ENCODE results near the gene ANKDD1A.

Gene ANKDD1A

DNA sequence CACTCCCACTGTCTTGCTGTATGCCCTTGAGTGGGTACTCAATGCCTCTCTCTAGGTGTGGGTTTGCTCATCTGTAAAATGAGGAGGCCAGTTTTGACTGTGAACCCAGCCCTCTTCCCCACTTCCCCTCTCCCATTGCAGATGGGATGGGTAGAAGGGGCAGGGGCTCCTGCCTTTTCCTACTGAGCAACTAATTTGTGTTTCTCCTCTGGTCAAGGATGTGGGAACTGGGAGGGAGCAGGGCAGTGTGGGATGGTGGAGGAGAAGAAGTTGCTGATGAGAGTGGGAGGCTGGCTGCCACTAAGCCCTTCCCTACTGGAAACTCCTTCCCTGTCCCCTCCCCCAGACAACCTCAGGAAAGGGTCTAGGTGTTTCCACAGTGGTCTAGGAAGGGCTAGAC, 20.1 kb upstream of the ANKDD1A start:
- Histone ChIP-seq H3K27me3 (ENCODE audit: low read length) (no peaks in the 10 kb centered on the region), H3K4me3 (ENCODE audit: insufficient read depth, low read length, poor library complexity, severe bottlenecking) (no peak overlapping the region), H3K9me3 (ENCODE audit: insufficient read depth, low read length) (no peaks in the 10 kb centered on the region), H3K27ac (ENCODE audit: low read depth, low read length) (no peak overlapping the region), H3K79me2 (ENCODE audit: insufficient read depth, low read length) (no peaks in the 10 kb centered on the region), H2AFZ (ENCODE audit: low read depth, low read length, severe bottlenecking) (no peak overlapping the region), H3K36me3 (ENCODE audit: low read length) (no peaks in the 10 kb centered on the region), H3K9ac (ENCODE audit: low read length) (no peak overlapping the region), H3F3A (ENCODE audit: insufficient read depth) (peaks cover 37% of the 10 kb centered on the region), H3K4me2 (ENCODE audit: low read depth, low read length, poor library complexity, severe bottlenecking) (no peak overlapping the region), H4K20me1 (ENCODE audit: low read depth, low read length) (no peaks in the 10 kb centered on the region), H3K9me2 (replicated peaks; ENCODE audit: insufficient read depth, low read length) (no peaks in the 10 kb centered on the region)
- TF ChIP-seq CTCF (IDR thresholded peaks at IDR 0.05; ENCODE audit: insufficient read depth, low read length, poor library complexity, severe bottlenecking) (no peak), EZH2phosphoT487 (conservative IDR thresholded peaks at IDR 0.05; ENCODE audit: low read length) (no peak)

GRCh38 chr15:64892847-64893403, 18.8 kb upstream of the ANKDD1A start:
- Histone ChIP-seq H3K4me3 (ENCODE audit: insufficient read depth, low read length, poor library complexity, severe bottlenecking) (peak overlapping the region; percentile 44), H3K27ac (ENCODE audit: low read depth, low read length) (peak overlapping the region; percentile 100)

DNA sequence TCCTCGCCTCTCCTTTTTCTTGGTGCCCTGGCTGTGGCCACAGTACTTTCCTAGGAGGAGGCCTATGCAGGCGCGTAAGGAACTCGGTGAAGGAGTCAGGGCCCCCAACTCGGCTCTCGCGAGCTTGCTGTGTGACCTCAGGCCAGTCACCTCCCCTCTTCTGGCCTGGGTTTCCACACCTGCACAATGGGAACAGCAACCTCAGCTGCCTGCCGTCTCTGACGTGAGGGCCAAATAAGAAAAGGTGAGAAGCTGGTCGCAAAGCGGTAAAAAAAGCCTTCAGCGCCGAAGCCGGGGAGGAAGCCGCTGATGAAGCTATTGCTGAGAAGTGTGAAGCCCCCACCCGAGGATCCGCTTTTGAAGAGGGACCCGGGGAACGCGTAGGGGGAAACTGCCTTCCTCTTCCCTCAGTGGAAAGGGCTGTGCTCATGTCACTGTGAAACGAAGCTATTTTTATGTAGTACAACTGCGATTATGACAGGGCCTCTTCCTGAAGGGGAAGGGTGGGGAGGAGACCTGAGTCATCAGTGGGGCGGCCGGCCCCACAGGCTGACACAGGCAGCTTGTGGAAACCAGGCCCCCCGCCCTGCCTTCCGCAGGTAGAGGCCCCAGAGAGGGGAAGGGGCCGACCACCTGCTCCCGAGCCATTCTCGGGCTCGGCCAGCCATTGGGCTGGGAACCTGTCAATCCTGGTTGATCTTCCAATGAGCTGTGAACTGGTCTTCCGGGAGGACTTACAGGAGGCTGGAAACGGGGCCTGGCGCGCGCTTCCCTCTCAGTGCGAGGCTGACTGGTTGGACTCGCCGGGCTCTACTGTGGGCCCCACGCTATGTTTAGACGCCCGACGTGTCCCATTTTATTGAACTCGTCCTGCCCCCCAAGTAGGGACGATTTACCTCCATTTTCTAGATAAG, 18.0 kb upstream of the ANKDD1A start:
- peak overlapping the region; percentile 92 for H3K9ac ChIP-seq (ENCODE audit: low read length)
- H3K9me3 ChIP-seq (ENCODE audit: insufficient read depth, low read length) = no peaks in the 10 kb centered on the region
- H3K36me3 ChIP-seq (ENCODE audit: low read length) = no peaks in the 10 kb centered on the region
- peak overlapping the region; percentile 76 for H2AFZ ChIP-seq (ENCODE audit: low read depth, low read length, severe bottlenecking)
- TF ChIP-seq EZH2phosphoT487 (conservative IDR thresholded peaks at IDR 0.05; ENCODE audit: low read length) (no peak), CTCF (IDR thresholded peaks at IDR 0.05; ENCODE audit: insufficient read depth, low read length, poor library complexity, severe bottlenecking) (no peak)
- peaks cover 37% of the 10 kb centered on the region for H3F3A ChIP-seq (ENCODE audit: insufficient read depth)
- H3K4me2 ChIP-seq (ENCODE audit: low read depth, low read length, poor library complexity, severe bottlenecking) = peak overlapping the region; percentile 100
- H3K27me3 ChIP-seq (ENCODE audit: low read length) = no peaks in the 10 kb centered on the region
- H3K4me3 ChIP-seq (ENCODE audit: insufficient read depth, low read length, poor library complexity, severe bottlenecking) = peak overlapping the region; percentile 61
- no peaks in the 10 kb centered on the region for H4K20me1 ChIP-seq (ENCODE audit: low read depth, low read length)
- no peaks in the 10 kb centered on the region for H3K79me2 ChIP-seq (ENCODE audit: insufficient read depth, low read length)
- H3K27ac ChIP-seq (ENCODE audit: low read depth, low read length) = peak overlapping the region; percentile 100
- H3K9me2 ChIP-seq (replicated peaks; ENCODE audit: insufficient read depth, low read length) = no peaks in the 10 kb centered on the region

More at GRCh38 chr15:64892847-64893403, 18.8 kb upstream of the ANKDD1A start:
- H4K20me1 ChIP-seq (ENCODE audit: low read depth, low read length) = no peaks in the 10 kb centered on the region
- H2AFZ ChIP-seq (ENCODE audit: low read depth, low read length, severe bottlenecking) = peak overlapping the region; percentile 76
- H3F3A ChIP-seq (ENCODE audit: insufficient read depth) = peaks cover 37% of the 10 kb centered on the region
- peak overlapping the region; percentile 100 for H3K4me2 ChIP-seq (ENCODE audit: low read depth, low read length, poor library complexity, severe bottlenecking)
- H3K36me3 ChIP-seq (ENCODE audit: low read length) = no peaks in the 10 kb centered on the region
- no peaks in the 10 kb centered on the region for H3K79me2 ChIP-seq (ENCODE audit: insufficient read depth, low read length)
- no peaks in the 10 kb centered on the region for H3K27me3 ChIP-seq (ENCODE audit: low read length)
- H3K9me3 ChIP-seq (ENCODE audit: insufficient read depth, low read length) = no peaks in the 10 kb centered on the region
- no peaks in the 10 kb centered on the region for H3K9me2 ChIP-seq (replicated peaks; ENCODE audit: insufficient read depth, low read length)
- no peak for TF ChIP-seq EZH2phosphoT487 (conservative IDR thresholded peaks at IDR 0.05; ENCODE audit: low read length)
- peak overlapping the region; percentile 92 for H3K9ac ChIP-seq (ENCODE audit: low read length)
